Measurements from ENCODE around the gene BARD1.
"Not testable (repeated sequence)": the region's sequence is repeated elsewhere in the genome, so short reads cannot be mapped to it uniquely, and the experiment has no call there.

The BARD1 gene

GRCh38 chr2:214796911-214797310 lies 12.6 kb downstream of the BARD1 start:
- Histone ChIP-seq H3F3A (ENCODE audit: insufficient read depth, low read length) (no peaks in the 10 kb centered on the region), H3K9ac (ENCODE audit: low read length) (no peak overlapping the region), H3K9me2 (ENCODE audit: low read depth, low read length) (no peaks in the 10 kb centered on the region), H3K4me1 (ENCODE audit: insufficient read depth, low read length, severe bottlenecking) (no peaks in the 10 kb centered on the region), H3K27ac (ENCODE audit: low read depth, low read length, poor library complexity, severe bottlenecking) (no peak overlapping the region), H4K20me1 (ENCODE audit: insufficient read depth, low read length) (0 out of 2 replicates have a peak, but pooled peaks cover 6% of the 10 kb centered on the region), H2AFZ (ENCODE audit: low read length) (no peak overlapping the region), H3K4me2 (ENCODE audit: low read length) (no peak overlapping the region), H3K27me3 (ENCODE audit: insufficient read depth, low read length) (no peaks in the 10 kb centered on the region), H3K79me2 (ENCODE audit: insufficient read depth, low read length) (peaks cover 90% of the 10 kb centered on the region), H3K9me3 (ENCODE audit: low read length) (no peaks in the 10 kb centered on the region), H3K4me3 (ENCODE audit: low read depth, low read length, poor library complexity, severe bottlenecking) (no peak overlapping the region), H3K36me3 (ENCODE audit: insufficient read depth, low read length) (peaks cover 66% of the 10 kb centered on the region)
- TF ChIP-seq CTCF (IDR thresholded peaks at IDR 0.05; ENCODE audit: low read length), result no peak
- no peak for TF ChIP-seq EZH2 (IDR thresholded peaks at IDR 0.05; ENCODE audit: borderline replicate concordance, low read length)

- not testable (repeated sequence) for H3K27ac ChIP-seq (ENCODE audit: low read depth, low read length, poor library complexity, severe bottlenecking); H3K4me3 ChIP-seq (ENCODE audit: low read depth, low read length, poor library complexity, severe bottlenecking); H3F3A ChIP-seq (ENCODE audit: insufficient read depth, low read length); H3K4me2 ChIP-seq (ENCODE audit: low read length); H3K4me1 ChIP-seq (ENCODE audit: insufficient read depth, low read length, severe bottlenecking); H3K27me3 ChIP-seq (ENCODE audit: insufficient read depth, low read length); H3K9me3 ChIP-seq (ENCODE audit: low read length); H2AFZ ChIP-seq (ENCODE audit: low read length); H3K9me2 ChIP-seq (ENCODE audit: low read depth, low read length); H4K20me1 ChIP-seq (ENCODE audit: insufficient read depth, low read length); H3K9ac ChIP-seq (ENCODE audit: low read length)
- Histone ChIP-seq H3K36me3 (ENCODE audit: insufficient read depth, low read length) (peaks cover 97% of the 10 kb centered on the region), H3K79me2 (ENCODE audit: insufficient read depth, low read length) (peaks cover 35% of the 10 kb centered on the region)
Observed at GRCh38 chr2:214783181-214783580, 26.3 kb downstream of the BARD1 start.

- Histone ChIP-seq H3K36me3 (ENCODE audit: insufficient read depth, low read length) (peaks cover 94% of the 10 kb centered on the region), H3K9me3 (ENCODE audit: low read length) (peaks cover 2% of the 10 kb centered on the region; the same call in 1 of the 2 replicates), H3K4me3 (ENCODE audit: low read depth, low read length, poor library complexity, severe bottlenecking) (no peak overlapping the region), H2AFZ (ENCODE audit: low read length) (no peak overlapping the region), H3K4me2 (ENCODE audit: low read length) (no peak overlapping the region), H3K27me3 (ENCODE audit: insufficient read depth, low read length) (no peaks in the 10 kb centered on the region), H3K79me2 (ENCODE audit: insufficient read depth, low read length) (peaks cover 30% of the 10 kb centered on the region), H3K27ac (ENCODE audit: low read depth, low read length, poor library complexity, severe bottlenecking) (no peak overlapping the region), H4K20me1 (ENCODE audit: insufficient read depth, low read length) (no peaks in the 10 kb centered on the region), H3K9ac (ENCODE audit: low read length) (no peak overlapping the region), H3F3A (ENCODE audit: insufficient read depth, low read length) (no peaks in the 10 kb centered on the region), H3K9me2 (ENCODE audit: low read depth, low read length) (no peaks in the 10 kb centered on the region), H3K4me1 (ENCODE audit: insufficient read depth, low read length, severe bottlenecking) (no peaks in the 10 kb centered on the region)
- TF ChIP-seq EZH2 (IDR thresholded peaks at IDR 0.05; ENCODE audit: borderline replicate concordance, low read length) (no peak), CTCF (IDR thresholded peaks at IDR 0.05; ENCODE audit: low read length) (no peak)
Observed at GRCh38 chr2:214782671-214783070, 26.8 kb downstream of the BARD1 start.

- Histone ChIP-seq H3K4me3 (ENCODE audit: low read depth, low read length, poor library complexity, severe bottlenecking) (no peak overlapping the region), H3K4me2 (ENCODE audit: low read length) (no peak overlapping the region), H3K4me1 (ENCODE audit: insufficient read depth, low read length, severe bottlenecking) (no peaks in the 10 kb centered on the region), H3F3A (ENCODE audit: insufficient read depth, low read length) (no peaks in the 10 kb centered on the region), H3K9me3 (ENCODE audit: low read length) (peaks cover 2% of the 10 kb centered on the region; the same call in 1 of the 2 replicates), H2AFZ (ENCODE audit: low read length) (no peak overlapping the region), H3K36me3 (ENCODE audit: insufficient read depth, low read length) (peaks cover 94% of the 10 kb centered on the region), H3K9me2 (ENCODE audit: low read depth, low read length) (no peaks in the 10 kb centered on the region), H3K27me3 (ENCODE audit: insufficient read depth, low read length) (no peaks in the 10 kb centered on the region), H4K20me1 (ENCODE audit: insufficient read depth, low read length) (no peaks in the 10 kb centered on the region), H3K27ac (ENCODE audit: low read depth, low read length, poor library complexity, severe bottlenecking) (no peak overlapping the region), H3K79me2 (ENCODE audit: insufficient read depth, low read length) (peaks cover 16% of the 10 kb centered on the region; the same call in 1 of the 2 replicates), H3K9ac (ENCODE audit: low read length) (no peak overlapping the region)
- TF ChIP-seq CTCF (IDR thresholded peaks at IDR 0.05; ENCODE audit: low read length) (no peak), EZH2 (IDR thresholded peaks at IDR 0.05; ENCODE audit: borderline replicate concordance, low read length) (no peak)
Observed at GRCh38 chr2:214781226-214781625, 28.3 kb downstream of the BARD1 start.

Measured in OCI-LY1 (cell line).